SKM-1 (cell line): Measurements from ENCODE around the gene SFXN1.
"Not testable (repeated sequence)": the region's sequence is repeated elsewhere in the genome, so short reads cannot be mapped to it uniquely, and the experiment has no call there.

ENCODE experiments used
- DNase-seq: peaks from one replicate; lab custom pipeline; 2025; ENCODE audit not compliant: unreplicated experiment; lab: John Stamatoyannopoulos, UW

The SFXN1 gene

GRCh38 chr5:175478384-175479124 lies at the start of gene SFXN1:
Gene SFXN1, plus strand, starts transcription at chr5:175478560. Its CDS starts 13,544 bp downstream, at chr5:175492104.
- peak; percentile 7 for DNase-seq

GRCh38 chr5:175434800-175435199 lies 43.6 kb upstream of the SFXN1 start:
- no peak for DNase-seq

- no peak for DNase-seq
These were observed 42.0 kb upstream of the SFXN1 start for GRCh38 chr5:175436359-175436758.

- no peak for DNase-seq
These were observed 40.0 kb upstream of the SFXN1 start for GRCh38 chr5:175438234-175438857.

- DNase-seq = no peak
These were observed 34.8 kb upstream of the SFXN1 start for GRCh38 chr5:175443514-175444059.

GRCh38 chr5:175444060-175444904 lies 34.1 kb upstream of the SFXN1 start, which contains the start of gene DRD1:
Gene DRD1, minus strand, starts transcription at chr5:175444182. Its CDS starts 1,083 bp downstream, at chr5:175443099.
- DNase-seq = no peak

GRCh38 chr5:175444905-175445456 lies 33.4 kb upstream of the SFXN1 start:
- no peak for DNase-seq

GRCh38 chr5:175446378-175446777 lies 32.0 kb upstream of the SFXN1 start:
- not testable (repeated sequence) for DNase-seq

- DNase-seq = no peak
These were observed 30.8 kb upstream of the SFXN1 start for GRCh38 chr5:175447571-175447970.

GRCh38 chr5:175448276-175448675 lies 30.1 kb upstream of the SFXN1 start:
- no peak for DNase-seq

- DNase-seq = no peak
These were observed 26.2 kb upstream of the SFXN1 start for GRCh38 chr5:175452166-175452565.

GRCh38 chr5:175454338-175454737 lies 24.0 kb upstream of the SFXN1 start:
- DNase-seq = not testable (repeated sequence)

- DNase-seq = no peak
These were observed 22.1 kb upstream of the SFXN1 start for GRCh38 chr5:175456105-175456742.

GRCh38 chr5:175457466-175457865 lies 20.9 kb upstream of the SFXN1 start:
- no peak for DNase-seq

GRCh38 chr5:175460126-175460525 lies 18.2 kb upstream of the SFXN1 start:
- DNase-seq = no peak

GRCh38 chr5:175460552-175460951 lies 17.8 kb upstream of the SFXN1 start:
- DNase-seq = no peak

- no peak for DNase-seq
These were observed 17.0 kb upstream of the SFXN1 start for GRCh38 chr5:175461370-175461769.

- DNase-seq = no peak
These were observed 14.7 kb upstream of the SFXN1 start for GRCh38 chr5:175463641-175464040.

- peak; percentile 24 for DNase-seq
These were observed 14.1 kb upstream of the SFXN1 start for GRCh38 chr5:175464074-175464941.

- no peak for DNase-seq
These were observed 13.5 kb upstream of the SFXN1 start for GRCh38 chr5:175464942-175465233.
